CD4-positive, alpha-beta T cell treated with Interleukin-4 for 4 hours (primary cell): ENCODE measurements around the gene PDHB.
A peak's percentile ranks its signal among the peaks of the same experiment; 100 is the strongest.
"Not testable (repeated sequence)": the region's sequence is repeated elsewhere in the genome, so short reads cannot be mapped to it uniquely, and the experiment has no call there.

Experiments
- DNase-seq: peaks from one replicate; pipeline ENCODE4 v3.0.0-alpha.2; 2020

Gene PDHB

GRCh38 chr3:58433400-58434167, at the start of gene PDHB:
TSS of gene PDHB (minus strand) at chr3:58433832. CDS start at chr3:58433809, 23 bp downstream.
- peak; percentile 89 for DNase-seq

- DNase-seq = no peak
Measured at GRCh38 chr3:58482917-58483636, 49.4 kb upstream of the PDHB start.

- no peak for DNase-seq
Measured at GRCh38 chr3:58480309-58480708, 46.7 kb upstream of the PDHB start.

- DNase-seq = no peak
Measured at GRCh38 chr3:58478781-58479180, 45.1 kb upstream of the PDHB start.

GRCh38 chr3:58474967-58475578, 41.4 kb upstream of the PDHB start:
- no peak for DNase-seq

- DNase-seq = peak; percentile 28
Measured at GRCh38 chr3:58474348-58474911, 40.8 kb upstream of the PDHB start.

- DNase-seq = no peak
Measured at GRCh38 chr3:58473275-58473674, 39.6 kb upstream of the PDHB start.

- DNase-seq = peak; percentile 88
Measured at GRCh38 chr3:58471025-58471887, 37.6 kb upstream of the PDHB start.

- DNase-seq = no peak
Measured at GRCh38 chr3:58470363-58471024, 36.9 kb upstream of the PDHB start.

GRCh38 chr3:58469096-58469495, 35.5 kb upstream of the PDHB start:
- DNase-seq = no peak

- DNase-seq = no peak
Measured at GRCh38 chr3:58466899-58467563, 33.4 kb upstream of the PDHB start.

GRCh38 chr3:58464866-58465265, 31.2 kb upstream of the PDHB start:
- no peak for DNase-seq

- DNase-seq = no peak
Measured at GRCh38 chr3:58463942-58464271, 30.3 kb upstream of the PDHB start.

GRCh38 chr3:58463181-58463941, 29.7 kb upstream of the PDHB start:
- DNase-seq = peak; percentile 83

- DNase-seq = no peak
Measured at GRCh38 chr3:58462829-58463180, 29.2 kb upstream of the PDHB start.

- no peak for DNase-seq
Measured at GRCh38 chr3:58459160-58459559, 25.5 kb upstream of the PDHB start.

GRCh38 chr3:58452176-58452575, 18.5 kb upstream of the PDHB start:
- no peak for DNase-seq

- no peak for DNase-seq
Measured at GRCh38 chr3:58441514-58442450, 8.2 kb upstream of the PDHB start.

- not testable (repeated sequence) for DNase-seq
Measured at GRCh38 chr3:58440996-58441355, 7.3 kb upstream of the PDHB start.

GRCh38 chr3:58437276-58437675, 3.6 kb upstream of the PDHB start:
- DNase-seq = not testable (repeated sequence)
